GM06990 (cell line): ENCODE measurements around the gene ELMO1.

Experiments used
- DNase-seq: peaks from one replicate; pipeline ENCODE4 v3.0.0-alpha.2; 2011; ENCODE audit not compliant: insufficient read length; ENCODE audit errors: extremely low read depth
- H3K27me3 ChIP-seq: replicated peaks from 2 replicates; pipeline ENCODE4 v1.6.0; 2011; ENCODE audit warnings: low read length; ENCODE audit not compliant: control insufficient read depth, insufficient read depth
- H3K36me3 ChIP-seq: 2 replicates; pipeline ENCODE4 v1.5.1; 2011; ENCODE audit warnings: low read length; ENCODE audit not compliant: control insufficient read depth, insufficient read depth
- H3K4me3 ChIP-seq: replicated peaks from 2 replicates; pipeline ENCODE4 v1.5.1; 2011; ENCODE audit warnings: low read depth, mild to moderate bottlenecking, control low read depth, low read length
- TF ChIP-seq, protein P1 (sequence below): IDR thresholded peaks from 2 replicates; pipeline ENCODE4 v1.5.1; 2011; ENCODE audit warnings: low read length, control low read depth, mild to moderate bottlenecking, inconsistent platforms; ENCODE audit not compliant: insufficient read depth, poor library complexity, severe bottlenecking

Gene ELMO1

DNA sequence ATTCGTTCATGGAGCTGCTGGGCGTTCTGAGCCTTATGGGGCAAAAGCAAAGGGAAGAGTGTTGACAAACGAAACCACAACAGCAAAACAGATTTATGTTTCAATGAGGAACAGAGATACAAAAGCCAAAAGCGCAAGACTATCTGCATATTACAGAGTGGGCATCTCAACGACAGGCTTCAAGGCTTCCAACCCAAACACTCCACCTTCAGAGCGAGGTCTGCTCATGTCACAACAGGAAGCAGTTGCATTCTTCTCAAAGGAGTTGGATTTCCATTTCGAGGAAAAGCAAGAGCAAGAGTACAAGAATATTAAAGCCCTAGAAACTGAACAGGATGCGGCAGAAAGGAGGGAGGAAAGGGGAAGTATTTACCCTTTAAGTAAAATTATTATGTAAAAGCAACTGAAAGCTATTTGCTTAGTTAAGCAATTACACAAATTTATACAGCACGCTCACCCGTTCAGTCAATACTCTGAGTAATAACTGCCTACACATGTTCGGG, 189.3 kb downstream of the ELMO1 start:
- Histone ChIP-seq H3K36me3 (peaks cover 7% of the 10 kb centered on the region), H3K27me3 (no peaks in the 10 kb centered on the region), H3K4me3 (no peak overlapping the region)
- TF ChIP-seq, protein P1, sequence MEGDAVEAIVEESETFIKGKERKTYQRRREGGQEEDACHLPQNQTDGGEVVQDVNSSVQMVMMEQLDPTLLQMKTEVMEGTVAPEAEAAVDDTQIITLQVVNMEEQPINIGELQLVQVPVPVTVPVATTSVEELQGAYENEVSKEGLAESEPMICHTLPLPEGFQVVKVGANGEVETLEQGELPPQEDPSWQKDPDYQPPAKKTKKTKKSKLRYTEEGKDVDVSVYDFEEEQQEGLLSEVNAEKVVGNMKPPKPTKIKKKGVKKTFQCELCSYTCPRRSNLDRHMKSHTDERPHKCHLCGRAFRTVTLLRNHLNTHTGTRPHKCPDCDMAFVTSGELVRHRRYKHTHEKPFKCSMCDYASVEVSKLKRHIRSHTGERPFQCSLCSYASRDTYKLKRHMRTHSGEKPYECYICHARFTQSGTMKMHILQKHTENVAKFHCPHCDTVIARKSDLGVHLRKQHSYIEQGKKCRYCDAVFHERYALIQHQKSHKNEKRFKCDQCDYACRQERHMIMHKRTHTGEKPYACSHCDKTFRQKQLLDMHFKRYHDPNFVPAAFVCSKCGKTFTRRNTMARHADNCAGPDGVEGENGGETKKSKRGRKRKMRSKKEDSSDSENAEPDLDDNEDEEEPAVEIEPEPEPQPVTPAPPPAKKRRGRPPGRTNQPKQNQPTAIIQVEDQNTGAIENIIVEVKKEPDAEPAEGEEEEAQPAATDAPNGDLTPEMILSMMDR = no peak
- DNase-seq = no peak

DNA sequence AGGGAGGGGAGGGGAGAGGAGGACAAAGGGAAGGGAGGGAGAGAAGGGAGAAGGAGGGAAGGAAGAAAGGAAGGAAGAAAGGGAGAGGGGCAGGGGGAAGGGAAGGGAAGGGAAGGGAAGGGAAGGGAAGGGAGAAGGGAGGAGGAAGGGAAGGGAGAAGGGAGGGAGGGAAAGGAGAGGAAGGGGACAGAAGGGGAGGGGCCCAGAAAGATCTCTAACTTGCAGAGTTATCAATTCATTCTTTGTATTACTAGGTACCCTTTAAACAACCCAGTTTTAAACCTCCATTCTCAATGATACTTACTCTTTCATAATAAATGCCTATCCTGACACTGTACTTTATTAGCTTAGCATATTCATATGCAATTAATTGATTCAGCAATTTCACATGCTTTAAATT, 192.0 kb downstream of the ELMO1 start:
- Histone ChIP-seq H3K4me3 (no peak overlapping the region), H3K36me3 (peaks cover 5% of the 10 kb centered on the region), H3K27me3 (no peaks in the 10 kb centered on the region)
- TF ChIP-seq, protein P1 = no peak
- DNase-seq = no peak

DNA sequence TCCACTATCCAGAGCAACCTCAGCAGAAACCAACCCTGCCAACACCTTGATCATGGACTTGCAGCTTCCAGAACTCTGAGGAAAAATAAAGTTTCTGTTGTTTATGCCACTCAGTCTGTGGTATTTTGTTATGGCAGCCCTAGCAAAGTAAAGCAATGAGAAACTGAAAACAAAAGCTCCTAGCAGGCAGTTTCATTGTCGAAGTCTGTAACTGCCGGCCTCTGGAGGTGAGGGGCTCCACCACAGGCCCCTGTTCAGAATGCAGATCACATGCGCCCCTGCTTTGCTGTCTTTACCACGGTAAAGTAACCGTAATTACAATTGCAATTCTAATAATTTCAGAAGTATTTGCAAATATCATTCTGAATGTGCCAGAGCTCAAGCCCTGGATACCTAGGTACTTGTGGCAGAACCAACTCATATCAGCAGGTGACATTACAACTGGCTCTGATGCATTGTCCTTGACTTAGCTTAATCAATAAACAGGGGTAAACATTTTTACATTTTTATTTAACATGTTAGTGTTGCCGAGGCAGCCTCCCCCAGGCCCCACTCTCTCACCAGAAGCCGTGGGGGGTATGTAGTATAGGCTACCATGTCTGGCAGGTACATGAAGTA, 193.2 kb downstream of the ELMO1 start:
- Histone ChIP-seq H3K36me3 (peaks cover 5% of the 10 kb centered on the region), H3K4me3 (no peak overlapping the region), H3K27me3 (no peaks in the 10 kb centered on the region)
- TF ChIP-seq, protein P1 = no peak
- DNase-seq = no peak

DNA sequence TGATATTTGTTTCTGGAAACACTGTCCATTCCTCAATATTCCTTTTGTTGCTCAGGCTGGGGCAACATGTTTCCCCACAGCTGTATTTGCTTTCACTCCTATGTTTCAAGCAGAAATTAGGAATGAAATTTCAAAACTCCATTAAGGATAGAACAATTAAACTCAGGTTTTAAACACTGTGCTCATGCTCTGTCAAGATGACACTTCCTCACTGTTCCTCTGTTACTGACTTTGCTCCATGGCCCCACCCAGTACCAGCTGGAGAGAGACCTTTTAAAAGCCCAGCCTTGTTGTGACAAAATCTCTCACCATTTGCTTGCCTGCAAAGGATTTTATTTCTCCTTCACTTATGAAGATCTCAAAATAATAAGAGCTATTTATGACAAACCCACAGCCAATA, 197.4 kb downstream of the ELMO1 start:
- Histone ChIP-seq H3K4me3 (no peak overlapping the region), H3K27me3 (no peaks in the 10 kb centered on the region), H3K36me3 (peaks cover 3% of the 10 kb centered on the region)
- DNase-seq = no peak
- TF ChIP-seq, protein P1 = no peak

DNA sequence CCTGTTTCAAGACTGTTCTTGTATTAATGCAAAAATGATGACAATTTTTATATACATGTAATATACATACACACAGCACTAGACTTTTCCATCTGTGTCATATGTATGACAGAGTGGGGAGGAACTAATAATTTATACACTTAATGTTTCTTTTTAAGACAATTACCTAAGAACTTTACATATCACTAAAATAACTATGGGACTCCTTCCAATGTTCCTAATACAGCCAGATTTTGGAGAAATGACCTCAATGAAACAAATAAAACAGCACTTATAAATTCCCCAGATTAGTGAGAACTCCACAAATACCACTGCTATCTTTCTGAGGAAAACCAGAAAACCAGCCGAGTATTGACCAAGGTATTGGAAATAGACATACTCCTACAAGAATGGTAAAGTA, 199.4 kb downstream of the ELMO1 start:
- no peak for DNase-seq
- Histone ChIP-seq H3K36me3 (no peaks in the 10 kb centered on the region; the same call in none of the 2 replicates), H3K4me3 (no peak overlapping the region), H3K27me3 (no peaks in the 10 kb centered on the region)
- TF ChIP-seq, protein P1 = no peak
